PFSK-1 (cell line): ENCODE data around the gene ERGIC1.

Source experiments
- FOXP2 ChIP-seq: optimal IDR thresholded peaks from 2 replicates; pipeline ENCODE3; 2011; ENCODE audit warnings: borderline replicate concordance, control low read depth, inconsistent platforms; ENCODE audit not compliant: insufficient read depth; ENCODE audit errors: extremely low read length, extremely low read depth
- POLR2AphosphoS5 ChIP-seq: IDR thresholded peaks from 2 replicates; pipeline ENCODE4 v1.6.1; 2012; ENCODE audit warnings: low read depth, mild to moderate bottlenecking, control low read depth, low read length, moderate library complexity
- SIN3A ChIP-seq: IDR thresholded peaks from 2 replicates; pipeline ENCODE4 v1.6.1; 2012; ENCODE audit warnings: mild to moderate bottlenecking, low read length, moderate library complexity, borderline replicate concordance; ENCODE audit not compliant: insufficient read depth
- TAF1 ChIP-seq: IDR thresholded peaks from 2 replicates; pipeline ENCODE4 v1.6.1; 2012; ENCODE audit warnings: low read length, control low read depth, borderline replicate concordance; ENCODE audit not compliant: insufficient read depth
- TF ChIP-seq, protein P1 (sequence below), 2 experiments: IDR thresholded peaks; 2 replicates each; pipeline versions ENCODE4 v1.6.1 to v1.8.0; 2011 to 2012; ENCODE audit warnings: low read depth in 2 of 2, low read length in 2 of 2, control low read depth in 1 of 2, inconsistent platforms in 1 of 2, mild to moderate bottlenecking in 1 of 2, moderate library complexity in 1 of 2; ENCODE audit not compliant: insufficient read depth in 1 of 2

Gene ERGIC1

DNA sequence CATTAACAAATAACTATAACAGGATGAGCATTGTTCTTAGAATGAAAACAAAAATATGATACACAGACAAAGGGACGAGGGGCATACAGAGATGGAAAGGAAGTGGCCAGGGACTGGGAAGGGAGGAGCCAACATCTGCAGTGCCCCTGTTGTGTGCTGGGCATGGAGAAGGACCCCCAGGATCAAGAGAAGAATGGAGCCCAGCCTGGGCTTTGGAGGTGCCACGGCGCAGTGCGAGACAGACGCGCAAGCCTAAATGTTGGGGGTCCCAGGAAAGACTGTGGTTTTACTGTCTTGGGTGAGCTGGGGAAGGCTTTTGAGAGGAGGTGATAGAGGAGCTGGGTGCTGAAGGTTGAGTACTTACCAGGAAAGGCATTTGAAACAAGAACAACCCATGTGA is 34.6 kb upstream of the ERGIC1 start:
- TF ChIP-seq, protein P1, sequence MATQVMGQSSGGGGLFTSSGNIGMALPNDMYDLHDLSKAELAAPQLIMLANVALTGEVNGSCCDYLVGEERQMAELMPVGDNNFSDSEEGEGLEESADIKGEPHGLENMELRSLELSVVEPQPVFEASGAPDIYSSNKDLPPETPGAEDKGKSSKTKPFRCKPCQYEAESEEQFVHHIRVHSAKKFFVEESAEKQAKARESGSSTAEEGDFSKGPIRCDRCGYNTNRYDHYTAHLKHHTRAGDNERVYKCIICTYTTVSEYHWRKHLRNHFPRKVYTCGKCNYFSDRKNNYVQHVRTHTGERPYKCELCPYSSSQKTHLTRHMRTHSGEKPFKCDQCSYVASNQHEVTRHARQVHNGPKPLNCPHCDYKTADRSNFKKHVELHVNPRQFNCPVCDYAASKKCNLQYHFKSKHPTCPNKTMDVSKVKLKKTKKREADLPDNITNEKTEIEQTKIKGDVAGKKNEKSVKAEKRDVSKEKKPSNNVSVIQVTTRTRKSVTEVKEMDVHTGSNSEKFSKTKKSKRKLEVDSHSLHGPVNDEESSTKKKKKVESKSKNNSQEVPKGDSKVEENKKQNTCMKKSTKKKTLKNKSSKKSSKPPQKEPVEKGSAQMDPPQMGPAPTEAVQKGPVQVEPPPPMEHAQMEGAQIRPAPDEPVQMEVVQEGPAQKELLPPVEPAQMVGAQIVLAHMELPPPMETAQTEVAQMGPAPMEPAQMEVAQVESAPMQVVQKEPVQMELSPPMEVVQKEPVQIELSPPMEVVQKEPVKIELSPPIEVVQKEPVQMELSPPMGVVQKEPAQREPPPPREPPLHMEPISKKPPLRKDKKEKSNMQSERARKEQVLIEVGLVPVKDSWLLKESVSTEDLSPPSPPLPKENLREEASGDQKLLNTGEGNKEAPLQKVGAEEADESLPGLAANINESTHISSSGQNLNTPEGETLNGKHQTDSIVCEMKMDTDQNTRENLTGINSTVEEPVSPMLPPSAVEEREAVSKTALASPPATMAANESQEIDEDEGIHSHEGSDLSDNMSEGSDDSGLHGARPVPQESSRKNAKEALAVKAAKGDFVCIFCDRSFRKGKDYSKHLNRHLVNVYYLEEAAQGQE (IDR thresholded peaks at IDR 0.05; ENCODE audit: insufficient read depth in 1 of 2, low read depth in 2 of 2, low read length in 2 of 2): no peak
- TF ChIP-seq FOXP2 (no peak), TAF1 (no peak), SIN3A (no peak), POLR2AphosphoS5 (no peak)

DNA sequence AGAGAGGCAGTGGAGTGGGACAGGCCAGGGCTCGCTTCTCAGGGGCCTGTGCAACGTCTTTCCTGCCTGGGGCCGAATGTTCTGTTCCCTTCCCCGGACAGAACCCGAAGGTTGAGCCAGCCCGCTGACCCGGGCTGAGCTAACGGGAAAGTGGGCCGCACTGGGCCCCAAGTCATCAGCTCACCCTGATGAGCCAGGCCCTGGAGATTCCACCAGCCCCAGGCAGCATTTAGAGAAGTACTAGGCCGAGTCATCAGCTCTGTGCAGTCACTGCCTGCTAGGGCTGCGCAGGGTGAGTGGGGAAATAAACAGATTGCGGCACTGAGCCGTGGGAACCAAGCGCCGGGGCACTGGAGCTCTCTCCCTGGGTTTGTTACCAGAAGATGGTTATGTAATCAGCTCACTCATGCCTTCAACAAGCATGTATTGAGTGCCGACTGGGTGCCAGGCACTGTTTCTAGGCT is 33.9 kb upstream of the ERGIC1 start:
- TF ChIP-seq SIN3A (no peak), TAF1 (no peak), POLR2AphosphoS5 (no peak), FOXP2 (peak; percentile 56)
- TF ChIP-seq, protein P1 (IDR thresholded peaks at IDR 0.05; ENCODE audit: insufficient read depth in 1 of 2, low read depth in 2 of 2, low read length in 2 of 2): no peak

DNA sequence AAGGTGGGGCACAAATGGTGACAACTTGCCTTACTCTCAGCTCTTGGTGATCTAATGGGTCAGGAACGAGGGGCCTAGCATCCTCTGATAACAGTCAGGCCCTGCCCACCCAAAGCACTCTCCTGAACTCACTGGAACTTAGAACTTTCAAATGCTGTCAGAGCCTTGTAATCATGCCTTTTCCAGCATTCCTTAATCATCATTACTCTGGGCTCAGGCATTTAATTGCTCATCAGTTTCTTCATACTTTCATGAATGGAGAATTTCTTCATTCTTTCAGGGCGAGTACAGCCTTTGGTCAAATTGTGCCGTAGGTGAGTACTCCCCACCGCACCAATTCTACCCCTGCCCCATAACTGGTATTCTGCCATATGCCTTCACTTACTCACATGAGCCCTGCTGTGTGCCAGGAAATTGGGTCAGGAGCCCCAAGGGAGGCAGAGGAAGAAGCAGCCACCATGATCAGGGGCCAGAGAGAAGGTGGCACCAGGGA is 32.8 kb upstream of the ERGIC1 start:
- TF ChIP-seq FOXP2: no peak
- TF ChIP-seq, protein P1 (IDR thresholded peaks at IDR 0.05; ENCODE audit: insufficient read depth in 1 of 2, low read depth in 2 of 2, low read length in 2 of 2): no peak
- TF ChIP-seq TAF1: no peak
- TF ChIP-seq POLR2AphosphoS5: no peak
- TF ChIP-seq SIN3A: no peak

DNA sequence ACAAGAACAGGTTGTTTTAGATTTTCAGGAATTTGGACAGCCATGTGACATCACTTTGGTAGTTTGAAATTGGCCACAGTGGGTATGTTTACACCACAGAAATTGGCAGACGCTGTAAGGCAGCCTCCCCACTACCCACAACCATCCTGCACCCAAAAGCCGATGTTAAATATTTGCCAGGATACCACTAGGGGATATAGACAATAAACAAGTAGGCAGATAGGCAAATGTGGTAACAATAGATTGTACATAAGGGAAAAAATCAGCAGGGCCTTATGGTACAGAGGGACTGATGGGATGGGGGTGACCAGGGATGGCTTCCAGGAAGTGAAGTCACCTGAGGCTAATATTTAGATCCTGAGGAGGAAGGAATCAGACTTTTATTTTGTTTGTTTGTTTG is 31.9 kb upstream of the ERGIC1 start:
- TF ChIP-seq FOXP2: no peak
- no peak for TF ChIP-seq POLR2AphosphoS5
- no peak for TF ChIP-seq SIN3A
- no peak for TF ChIP-seq TAF1
- TF ChIP-seq, protein P1 (IDR thresholded peaks at IDR 0.05; ENCODE audit: insufficient read depth in 1 of 2, low read depth in 2 of 2, low read length in 2 of 2): no peak
